Tibial nerve (tissue), 4 donors: Measurements from ENCODE around the gene ENSA. TPM values are rescaled to one million over a fixed set of nuclear protein-coding genes. Genes with fewer than 3 reads are reported as not detected.
"Not testable (repeated sequence)": the region's sequence is repeated elsewhere in the genome, so short reads cannot be mapped to it uniquely, and the experiment has no call there.

Experiments
- DNase-seq, 2 donors: peaks; one replicate each; pipeline ENCODE4 v3.0.0-alpha.2; 2019; ENCODE audit warnings: low spot score in 2 of 2
- H3K27ac ChIP-seq, 4 donors: fragments of 200-600 bp; sonication (generic) in 3 of 4; one replicate each; pipeline ENCODE4 v1.5.1; 2017 to 2019; ENCODE audit warnings: mild to moderate bottlenecking in 1 of 4
- H3K27me3 ChIP-seq, 2 donors: fragments of 200-600 bp; sonication (generic) in 1 of 2; one replicate each; pipeline versions ENCODE4 v1.5.1 to v1.6.0; 2017 to 2019
- H3K36me3 ChIP-seq, 3 donors: fragments of 200-600 bp; sonication (generic); one replicate each; pipeline ENCODE4 v1.5.1; 2018 to 2019
- H3K4me1 ChIP-seq, 4 donors: fragments of 200-600 bp; sonication (generic) in 3 of 4; one replicate each; pipeline ENCODE4 v1.5.1; 2017 to 2019
- H3K4me3 ChIP-seq, 4 donors: fragments of 200-600 bp; sonication (generic) in 3 of 4; one replicate each; pipeline ENCODE4 v1.5.1; 2017 to 2019; ENCODE audit warnings: mild to moderate bottlenecking in 1 of 4, moderate library complexity in 1 of 4
- H3K9me3 ChIP-seq, 4 donors: fragments of 200-600 bp; sonication (generic) in 3 of 4; one replicate each; pipeline ENCODE4 v1.5.1; 2017 to 2019
- CTCF ChIP-seq, 5 experiments: fragments of 200-600 bp in 3 of 5; fragments of 450-650 bp in 2 of 5; sonication (generic) in 3 of 5; IDR thresholded peaks; one replicate each; pipeline ENCODE4 v1.5.1; 2016 to 2019; ENCODE audit warnings: antibody characterized with exemption in 5 of 5, mild to moderate bottlenecking in 3 of 5, moderate library complexity in 2 of 5
- EP300 ChIP-seq, 2 donors: sonication (generic); formaldehyde crosslinking; IDR thresholded peaks; one replicate each; pipeline ENCODE4 v1.6.1; 2017; ENCODE audit warnings: antibody characterized with exemption in 2 of 2, mild to moderate bottlenecking in 1 of 2
- POLR2A ChIP-seq, 2 donors: fragments of 450-650 bp; IDR thresholded peaks; one replicate each; pipeline ENCODE4 v1.6.1; 2017; ENCODE audit warnings: antibody characterized with exemption in 2 of 2, mild to moderate bottlenecking in 2 of 2, moderate library complexity in 2 of 2
- WGBS, 2 donors: methylation state at CpG; one replicate each; pipeline ENCODE4 v1.1.5; 2018; 5-methylcytosine and 5-hydroxymethylcytosine counted together
- total RNA-seq, 4 donors: library from RNA; depleted of rRNA; stranded (reverse); fragments of >200 nt; gene quantifications; one replicate each; pipeline ENCODE4 v1.1.0, GENCODE V29; 2016

The ENSA gene
- total RNA-seq, 4 donors from 2014 or later = 120 to 331 (median 231) TPM

DNA sequence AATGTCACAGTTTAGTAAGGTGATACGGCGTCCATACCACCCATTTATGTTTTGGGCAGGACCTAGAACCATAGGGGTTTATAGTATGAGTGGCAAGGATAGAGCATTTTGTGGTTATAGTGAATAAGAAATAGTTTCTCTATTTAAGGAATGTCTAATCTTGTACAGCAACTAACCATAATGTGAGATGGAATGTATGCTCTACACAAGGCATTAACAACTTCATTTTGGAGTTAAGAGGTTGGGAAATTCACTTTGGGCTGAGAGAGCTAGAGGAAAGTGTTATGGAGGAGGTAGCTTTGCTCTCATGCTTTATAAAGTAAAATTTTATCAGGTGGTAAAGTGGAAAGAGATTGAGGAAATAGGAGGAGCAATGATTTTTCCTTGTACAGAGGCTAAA is 47.0 kb downstream of the ENSA start:
- Histone ChIP-seq H3K9me3 (no peaks in the 10 kb centered on the region), H3K27me3 (no peaks in the 10 kb centered on the region), H3K27ac (peak overlapping the region in 1 of 4 donors; percentile 41), H3K4me3 (no peak overlapping the region), H3K4me1 (peaks cover 0 to 13% (median 7%) of the 10 kb centered on the region in 4 donors), H3K36me3 (peaks cover 0 to 29% (median 0%) of the 10 kb centered on the region in 3 donors)
- WGBS, 2 donors = 72 to 92% methylated on average over 2 of the region's 2 CpGs
- TF ChIP-seq POLR2A (IDR thresholded peaks at IDR 0.05) (no peak), CTCF (IDR thresholded peaks at IDR 0.05) (no peak), EP300 (IDR thresholded peaks at IDR 0.05) (no peak)
- no peak for DNase-seq

DNA sequence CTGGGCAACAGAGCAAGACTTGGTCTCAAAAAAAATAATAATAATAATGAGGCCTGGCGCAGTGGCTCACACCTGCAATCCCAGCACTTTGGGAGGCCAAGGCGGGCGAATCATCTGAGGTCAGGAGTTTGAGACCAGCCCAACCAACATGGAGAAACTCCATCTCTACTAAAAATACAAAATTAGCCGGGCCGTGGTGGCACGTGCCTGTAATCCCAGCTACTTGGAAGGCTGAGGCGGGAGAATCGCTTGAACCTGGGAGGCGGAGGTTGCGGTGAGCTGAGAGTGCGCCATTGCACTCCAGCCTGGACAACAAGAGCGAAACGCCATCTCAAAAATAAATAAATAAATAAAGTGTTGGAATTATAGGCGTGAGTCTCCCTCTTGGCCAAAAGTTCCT is 47.5 kb downstream of the ENSA start:
- Histone ChIP-seq H3K4me1 (peaks cover 0 to 13% (median 7%) of the 10 kb centered on the region in 4 donors), H3K36me3 (peaks cover 0 to 33% (median 2%) of the 10 kb centered on the region in 3 donors)
- not testable (repeated sequence) for H3K9me3 ChIP-seq, H3K27me3 ChIP-seq, DNase-seq, H3K4me3 ChIP-seq, H3K27ac ChIP-seq
- WGBS, 2 donors = 95% methylated on average over 14 of the region's 14 CpGs

DNA sequence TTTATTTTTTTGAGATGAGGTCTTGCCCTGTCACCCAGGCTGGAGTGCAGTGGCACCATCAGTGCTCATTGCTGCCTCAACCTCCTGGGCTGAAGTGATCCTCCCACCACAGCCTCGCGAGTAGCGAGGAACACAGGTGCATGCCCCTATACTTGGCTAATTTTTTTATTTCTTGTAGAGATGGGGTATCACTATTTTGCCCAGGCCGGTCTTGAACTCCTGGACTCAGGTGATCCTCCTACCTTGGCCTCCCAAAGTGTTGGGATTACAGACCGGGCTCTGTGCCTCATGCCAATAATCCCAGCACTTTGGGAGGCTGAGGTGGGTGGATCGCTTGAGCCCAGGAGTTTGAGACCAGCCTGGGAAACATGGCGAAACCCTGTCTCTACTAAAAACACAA is 48.0 kb downstream of the ENSA start:
- WGBS, 2 donors = 96 to 97% methylated on average over 7 of the region's 7 CpGs
- not testable (repeated sequence) for DNase-seq

DNA sequence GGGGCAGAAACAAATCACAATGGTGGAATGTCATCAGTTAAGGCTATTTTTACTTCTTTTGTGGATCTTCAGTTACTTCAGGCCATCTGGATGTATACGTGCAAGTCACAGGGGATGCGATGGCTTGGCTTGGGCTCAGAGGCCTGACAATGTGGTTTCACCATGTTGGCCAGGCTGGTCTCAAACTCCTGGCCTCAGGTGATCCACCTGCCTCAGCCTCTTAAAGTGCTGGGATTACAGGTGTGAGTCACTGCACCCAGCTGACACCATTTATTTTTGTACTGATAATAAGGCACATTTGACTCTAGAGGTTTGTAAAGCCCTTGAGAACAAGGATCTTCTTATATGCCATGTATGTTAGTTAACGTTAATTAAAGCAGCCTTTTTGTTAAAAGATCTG is 48.4 kb downstream of the ENSA start:
- WGBS, 2 donors = 85 to 93% methylated on average over 3 of the region's 3 CpGs
- not testable (repeated sequence) for H3K27me3 ChIP-seq

More for the DNA sequence above, 48.0 kb downstream of the ENSA start:
- Histone ChIP-seq H3K27ac (peak overlapping the region in 1 of 4 donors; percentile 17), H3K4me1 (peaks cover 0 to 13% (median 7%) of the 10 kb centered on the region in 4 donors), H3K36me3 (peaks cover 0 to 38% (median 2%) of the 10 kb centered on the region in 3 donors)
- not testable (repeated sequence) for H3K27me3 ChIP-seq, H3K4me3 ChIP-seq, H3K9me3 ChIP-seq

GRCh38 chr1:150579945-150580642 is 49.3 kb downstream of the ENSA start:
- peaks cover 2 to 45% (median 5%) of the 10 kb centered on the region in 3 donors for H3K36me3 ChIP-seq
- H3K27ac ChIP-seq = peak overlapping the region; percentile 97 to 100 (median 98)
- peaks cover 0 to 21% (median 14%) of the 10 kb centered on the region in 4 donors for H3K4me1 ChIP-seq
- H3K4me3 ChIP-seq = peak overlapping the region; percentile 59 to 98 (median 93)
- DNase-seq = no peak
- H3K9me3 ChIP-seq = no peaks in the 10 kb centered on the region
- TF ChIP-seq CTCF (IDR thresholded peaks at IDR 0.05) = no peak
- no peak for TF ChIP-seq EP300 (IDR thresholded peaks at IDR 0.05)
- TF ChIP-seq POLR2A (IDR thresholded peaks at IDR 0.05) = no peak
- 70 to 71% methylated on average over 15 of the region's 15 CpGs for WGBS, 2 donors
- no peaks in the 10 kb centered on the region for H3K27me3 ChIP-seq

More for the DNA sequence above, 48.4 kb downstream of the ENSA start:
- not testable (repeated sequence) for DNase-seq, H3K4me3 ChIP-seq, H3K9me3 ChIP-seq
- Histone ChIP-seq H3K4me1 (peaks cover 0 to 13% (median 7%) of the 10 kb centered on the region in 4 donors), H3K27ac (peak overlapping the region in 1 of 4 donors; percentile 17), H3K36me3 (peaks cover 0 to 43% (median 2%) of the 10 kb centered on the region in 3 donors)

GRCh38 chr1:150579110-150579944 is 50.1 kb downstream of the ENSA start, which contains the start of gene MCL1:
Gene MCL1 (minus strand): TSS chr1:150579610. CDS start chr1:150579530, 80 bp downstream.
- Histone ChIP-seq H3K9me3 (no peaks in the 10 kb centered on the region), H3K4me3 (peak within 1 kb of the TSS; percentile 82 to 98 (median 93)), H3K4me1 (peaks cover 0 to 29% (median 16%) of the 10 kb centered on the region in 4 donors), H3K36me3 (peaks cover 2 to 45% (median 5%) of the 10 kb centered on the region in 3 donors), H3K27ac (peak within 1 kb of the TSS; percentile 97 to 100 (median 98)), H3K27me3 (no peaks in the 10 kb centered on the region)
- 0 to 2% methylated on average over 38 to 55 of the region's 94 CpGs for WGBS, 2 donors
- peak; percentile 81 to 86 for DNase-seq
- peak; percentile 96 to 98 for TF ChIP-seq POLR2A (IDR thresholded peaks at IDR 0.05)
- peak in 2 of 5 experiments; percentile 55 to 63 for TF ChIP-seq CTCF (IDR thresholded peaks at IDR 0.05)
- TF ChIP-seq EP300 (IDR thresholded peaks at IDR 0.05) = peak; percentile 59 to 100
